Measurements from ENCODE around the gene ATRX. TPM values are rescaled to one million over a fixed set of nuclear protein-coding genes. Genes with fewer than 3 reads are reported as not detected.
"Not testable (repeated sequence)": the region's sequence is repeated elsewhere in the genome, so short reads cannot be mapped to it uniquely, and the experiment has no call there.

Gene ATRX
- total and polyA plus RNA-seq, 4 experiments from 2014 or later: 24.4 to 111 (median 93.2) TPM

GRCh38 chrX:77768787-77769186 is 17.2 kb downstream of the ATRX start:
- Histone ChIP-seq H3K36me3 (ENCODE audit: insufficient read depth, low read length) (no peaks in the 10 kb centered on the region), H3K4me3 (ENCODE audit: low read length in 2 of 2) (no peak overlapping the region), H3K27me3 (ENCODE audit: insufficient read depth, low read length) (no peaks in the 10 kb centered on the region), H3K27ac (ENCODE audit: low read depth, low read length) (no peak overlapping the region), H3K4me1 (ENCODE audit: insufficient read depth, low read length) (peaks cover 23% of the 10 kb centered on the region), H3K9me3 (ENCODE audit: control insufficient read depth in 1 of 2, low read length in 2 of 2) (no peaks in the 10 kb centered on the region)
- peaks cover 0 to 6% of the 10 kb centered on the region in 2 donors for H3K36me3 Mint-ChIP-seq
- POLR2A ChIA-PET (ENCODE audit: partially characterized antibody): no interaction called here
- peak overlapping the region in 4 of 7 donors; percentile 3 to 50 (median 18) for H3K27ac Mint-ChIP-seq
- H3K4me3 Mint-ChIP-seq: peak overlapping the region in 6 of 8 donors; percentile 0 to 57 (median 14)
- H3K4me1 Mint-ChIP-seq: peaks cover 17 to 31% (median 24%) of the 10 kb centered on the region in 4 donors
- no peaks in the 10 kb centered on the region for H3K9me3 Mint-ChIP-seq
- intact Hi-C loops (cut with micrococcal nuclease): no loop called here
- DNase-seq: peak in 2 of 5 donors; percentile 13 to 37
- CTCF ChIA-PET (ENCODE audit: partially characterized antibody): no interaction called here
- no peaks in the 10 kb centered on the region for H3K27me3 Mint-ChIP-seq

GRCh38 chrX:77766212-77766611 is 19.8 kb downstream of the ATRX start:
- CTCF ChIA-PET (ENCODE audit: partially characterized antibody); DNase-seq; H3K27me3 ChIP-seq (ENCODE audit: insufficient read depth, low read length); H3K9me3 ChIP-seq (ENCODE audit: control insufficient read depth in 1 of 2, low read length in 2 of 2); H3K9me3 Mint-ChIP-seq; H3K27me3 Mint-ChIP-seq; H3K4me3 Mint-ChIP-seq; H3K4me3 ChIP-seq (ENCODE audit: low read length in 2 of 2); intact Hi-C loops (cut with micrococcal nuclease); H3K27ac ChIP-seq (ENCODE audit: low read depth, low read length); H3K27ac Mint-ChIP-seq; H3K36me3 Mint-ChIP-seq; H3K36me3 ChIP-seq (ENCODE audit: insufficient read depth, low read length); POLR2A ChIA-PET (ENCODE audit: partially characterized antibody): not testable (repeated sequence)
- peaks cover 17% of the 10 kb centered on the region for H3K4me1 ChIP-seq (ENCODE audit: insufficient read depth, low read length)
- H3K4me1 Mint-ChIP-seq: peaks cover 15 to 29% (median 22%) of the 10 kb centered on the region in 4 donors

GRCh38 chrX:77755561-77755960 is 30.5 kb downstream of the ATRX start:
- H3K9me3 ChIP-seq (ENCODE audit: control insufficient read depth in 1 of 2, low read length in 2 of 2): no peaks in the 10 kb centered on the region
- Mint-ChIP-seq H3K27ac (no peak overlapping the region), H3K27me3 (no peaks in the 10 kb centered on the region), H3K9me3 (peaks cover 0 to 6% (median 0%) of the 10 kb centered on the region in 8 donors), H3K4me1 (peaks cover 5 to 25% (median 10%) of the 10 kb centered on the region in 4 donors), H3K36me3 (peaks cover 0 to 1% of the 10 kb centered on the region in 2 donors), H3K4me3 (no peak overlapping the region)
- intact Hi-C loops (cut with micrococcal nuclease): no loop called here
- no peak for DNase-seq
- no peaks in the 10 kb centered on the region for H3K27me3 ChIP-seq (ENCODE audit: insufficient read depth, low read length)
- H3K36me3 ChIP-seq (ENCODE audit: insufficient read depth, low read length): no peaks in the 10 kb centered on the region
- H3K4me1 ChIP-seq (ENCODE audit: insufficient read depth, low read length): no peaks in the 10 kb centered on the region
- no peak overlapping the region for H3K4me3 ChIP-seq (ENCODE audit: low read length in 2 of 2)
- H3K27ac ChIP-seq (ENCODE audit: low read depth, low read length): no peak overlapping the region
- ChIA-PET CTCF (ENCODE audit: partially characterized antibody) (interaction anchor here (0.6 kb wide), 1 partner anchor 254 kb away, joined by 3 read pairs; no protein-coding TSS in a partner anchor), POLR2A (ENCODE audit: partially characterized antibody) (no interaction called here)

GRCh38 chrX:77753942-77754341 is 32.1 kb downstream of the ATRX start:
- H3K27me3 Mint-ChIP-seq; H3K4me3 ChIP-seq (ENCODE audit: low read length in 2 of 2); POLR2A ChIA-PET (ENCODE audit: partially characterized antibody); H3K4me3 Mint-ChIP-seq; H3K27me3 ChIP-seq (ENCODE audit: insufficient read depth, low read length); H3K27ac ChIP-seq (ENCODE audit: low read depth, low read length); DNase-seq; CTCF ChIA-PET (ENCODE audit: partially characterized antibody); H3K36me3 Mint-ChIP-seq; H3K4me1 ChIP-seq (ENCODE audit: insufficient read depth, low read length); H3K9me3 Mint-ChIP-seq; H3K36me3 ChIP-seq (ENCODE audit: insufficient read depth, low read length); H3K9me3 ChIP-seq (ENCODE audit: control insufficient read depth in 1 of 2, low read length in 2 of 2); intact Hi-C loops (cut with micrococcal nuclease): not testable (repeated sequence)
- H3K27ac Mint-ChIP-seq: peak overlapping the region in 1 of 7 donors; percentile 59
- peaks cover 1 to 29% (median 15%) of the 10 kb centered on the region in 4 donors for H3K4me1 Mint-ChIP-seq

- Mint-ChIP-seq H3K4me3 (no peak overlapping the region), H3K36me3 (no peaks in the 10 kb centered on the region), H3K27ac (peak overlapping the region in 2 of 7 donors; percentile 6 to 81), H3K9me3 (peaks cover 0 to 6% (median 0%) of the 10 kb centered on the region in 8 donors), H3K27me3 (no peaks in the 10 kb centered on the region), H3K4me1 (peaks cover 13 to 48% (median 31%) of the 10 kb centered on the region in 4 donors)
- peaks cover 15% of the 10 kb centered on the region for H3K4me1 ChIP-seq (ENCODE audit: insufficient read depth, low read length)
- H3K4me3 ChIP-seq (ENCODE audit: low read length in 2 of 2): no peak overlapping the region
- POLR2A ChIA-PET (ENCODE audit: partially characterized antibody): no interaction called here
- DNase-seq: no peak
- CTCF ChIA-PET (ENCODE audit: partially characterized antibody): no interaction called here
- H3K9me3 ChIP-seq (ENCODE audit: control insufficient read depth in 1 of 2, low read length in 2 of 2): no peaks in the 10 kb centered on the region
- intact Hi-C loops (cut with micrococcal nuclease): no loop called here
- H3K36me3 ChIP-seq (ENCODE audit: insufficient read depth, low read length): no peaks in the 10 kb centered on the region
- no peak overlapping the region for H3K27ac ChIP-seq (ENCODE audit: low read depth, low read length)
- no peaks in the 10 kb centered on the region for H3K27me3 ChIP-seq (ENCODE audit: insufficient read depth, low read length)
Observed at GRCh38 chrX:77749695-77750094, 36.3 kb downstream of the ATRX start.

DNA sequence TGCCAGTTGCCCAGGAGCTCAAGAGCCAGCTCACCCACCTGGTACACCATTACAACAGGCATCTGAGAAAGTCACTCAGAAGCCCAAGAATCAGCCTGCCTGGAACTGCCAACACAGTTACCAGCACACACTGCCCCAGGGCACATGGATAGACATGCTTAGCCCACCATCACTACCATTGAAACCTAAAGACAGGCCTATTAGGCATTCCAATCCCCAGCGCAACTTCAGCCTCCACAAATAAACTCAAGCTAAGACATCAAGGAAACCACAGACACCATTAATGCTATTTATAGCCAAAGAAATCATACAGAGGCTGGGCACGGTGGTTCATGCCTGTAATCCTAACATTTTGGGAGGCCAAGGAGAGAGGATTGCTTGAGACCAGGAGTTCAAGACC is 42.3 kb downstream of the ATRX start:
- H3K27ac ChIP-seq (ENCODE audit: low read depth, low read length): no peak overlapping the region
- intact Hi-C loops (cut with micrococcal nuclease): no loop called here
- CTCF ChIA-PET (ENCODE audit: partially characterized antibody): no interaction called here
- no peaks in the 10 kb centered on the region for H3K36me3 ChIP-seq (ENCODE audit: insufficient read depth, low read length)
- H3K27me3 ChIP-seq (ENCODE audit: insufficient read depth, low read length): no peaks in the 10 kb centered on the region
- peaks cover 33% of the 10 kb centered on the region for H3K4me1 ChIP-seq (ENCODE audit: insufficient read depth, low read length)
- Mint-ChIP-seq H3K4me3 (peak overlapping the region in 3 of 8 donors; percentile 1 to 6 (median 2)), H3K9me3 (peaks cover 0 to 2% (median 0%) of the 10 kb centered on the region in 8 donors), H3K4me1 (peaks cover 33 to 73% (median 51%) of the 10 kb centered on the region in 4 donors), H3K27me3 (no peaks in the 10 kb centered on the region), H3K36me3 (peaks cover 0 to 3% of the 10 kb centered on the region in 2 donors), H3K27ac (peak overlapping the region; percentile 1 to 78 (median 53))
- H3K9me3 ChIP-seq (ENCODE audit: control insufficient read depth in 1 of 2, low read length in 2 of 2): no peaks in the 10 kb centered on the region
- no peak for DNase-seq
- no peak overlapping the region for H3K4me3 ChIP-seq (ENCODE audit: low read length in 2 of 2)
- POLR2A ChIA-PET (ENCODE audit: partially characterized antibody): no interaction called here

DNA sequence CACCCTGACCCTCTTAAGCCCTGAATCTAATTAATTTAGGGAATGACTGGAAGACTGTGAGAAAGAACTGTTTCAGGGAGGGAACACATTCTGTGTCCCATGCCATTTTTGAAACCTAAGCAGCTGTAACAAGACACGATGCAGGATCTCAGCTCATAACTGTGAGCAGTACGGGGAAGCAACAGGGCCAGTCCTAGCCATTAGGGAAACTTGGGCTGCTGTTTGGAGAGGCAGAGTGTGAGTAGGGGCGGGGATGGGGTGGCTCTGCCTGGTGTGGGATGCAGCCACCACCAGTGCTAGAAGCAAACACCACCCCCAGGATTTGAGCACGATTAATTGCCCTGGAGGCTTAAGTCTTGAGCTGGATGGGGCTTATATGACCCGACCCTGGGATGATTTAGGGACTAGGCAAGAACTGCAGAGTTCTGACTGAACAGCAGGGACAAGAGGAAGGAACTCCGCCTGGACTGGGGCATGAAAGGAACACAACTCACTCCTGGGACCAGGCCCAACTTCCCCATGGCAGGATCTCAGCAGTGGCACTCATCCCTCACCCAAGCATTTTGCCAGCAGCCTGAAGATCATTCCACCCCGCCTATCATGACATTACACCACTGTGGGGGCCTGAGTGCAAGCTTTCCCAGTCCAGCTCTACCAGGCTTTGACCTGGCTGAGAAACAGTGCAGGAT is 43.1 kb downstream of the ATRX start:
- H3K4me1 ChIP-seq (ENCODE audit: insufficient read depth, low read length): peaks cover 33% of the 10 kb centered on the region
- Mint-ChIP-seq H3K27ac (peak overlapping the region; percentile 10 to 80 (median 53)), H3K4me3 (peak overlapping the region in 4 of 8 donors; percentile 4 to 49 (median 28)), H3K27me3 (no peaks in the 10 kb centered on the region), H3K4me1 (peaks cover 31 to 69% (median 48%) of the 10 kb centered on the region in 4 donors), H3K36me3 (peaks cover 0 to 3% of the 10 kb centered on the region in 2 donors), H3K9me3 (peaks cover 0 to 2% (median 0%) of the 10 kb centered on the region in 8 donors)
- intact Hi-C loops (cut with micrococcal nuclease): no loop called here
- CTCF ChIA-PET (ENCODE audit: partially characterized antibody): no interaction called here
- no peak for DNase-seq
- no peaks in the 10 kb centered on the region for H3K27me3 ChIP-seq (ENCODE audit: insufficient read depth, low read length)
- H3K27ac ChIP-seq (ENCODE audit: low read depth, low read length): no peak overlapping the region
- H3K36me3 ChIP-seq (ENCODE audit: insufficient read depth, low read length): no peaks in the 10 kb centered on the region
- POLR2A ChIA-PET (ENCODE audit: partially characterized antibody): interaction anchor here (0.6 kb wide), 1 partner anchor 44 kb away, joined by 3 read pairs; no protein-coding TSS in a partner anchor
- H3K9me3 ChIP-seq (ENCODE audit: control insufficient read depth in 1 of 2, low read length in 2 of 2): no peaks in the 10 kb centered on the region
- no peak overlapping the region for H3K4me3 ChIP-seq (ENCODE audit: low read length in 2 of 2)

Measured in CD4-positive, alpha-beta memory T cell (primary cell).